DOHH2 (cell line): ENCODE data around the gene ITGA11.

ENCODE experiments used
- H3F3A ChIP-seq: fragments of 200-600 bp; sonication (generic), shearing (Covaris generic); 2 replicates; pipeline ENCODE4 v1.6.0; 2016; ENCODE audit warnings: antibody characterized with exemption, mild to moderate bottlenecking; ENCODE audit not compliant: control insufficient read depth, insufficient read depth
- H3K27ac ChIP-seq: fragments of 200-600 bp; sonication (generic); 2 replicates; pipeline ENCODE4 v1.5.1; 2014; ENCODE audit warnings: low read depth, mild to moderate bottlenecking, low read length, moderate library complexity
- H3K27me3 ChIP-seq: fragments of 200-600 bp; sonication (generic); 2 replicates; pipeline ENCODE4 v1.6.1; 2014; ENCODE audit warnings: mild to moderate bottlenecking, low read length, mixed read lengths; ENCODE audit not compliant: control insufficient read depth
- H3K36me3 ChIP-seq: fragments of 200-600 bp; sonication (generic); 2 replicates; pipeline ENCODE4 v1.6.1; 2014; ENCODE audit warnings: mild to moderate bottlenecking, low read length, moderate library complexity, mixed read lengths; ENCODE audit not compliant: control insufficient read depth
- H3K4me1 ChIP-seq: fragments of 200-600 bp; sonication (generic); 2 replicates; pipeline ENCODE4 v1.6.1; 2014; ENCODE audit warnings: mild to moderate bottlenecking, low read length, mixed read lengths; ENCODE audit not compliant: control insufficient read depth
- H3K4me2 ChIP-seq: fragments of 200-600 bp; sonication (generic); 2 replicates; pipeline ENCODE4 v1.6.0; 2014; ENCODE audit warnings: mild to moderate bottlenecking, low read length, moderate library complexity
- H3K4me3 ChIP-seq: fragments of 200-600 bp; sonication (generic); 2 replicates; pipeline ENCODE4 v1.5.1; 2014; ENCODE audit warnings: mild to moderate bottlenecking, low read length, mixed read lengths
- H3K79me2 ChIP-seq: fragments of 200-600 bp; sonication (generic); 2 replicates; pipeline ENCODE4 v1.6.1; 2014; ENCODE audit warnings: mild to moderate bottlenecking, low read length, mixed read lengths; ENCODE audit not compliant: control insufficient read depth
- H3K9me2 ChIP-seq: fragments of 200-600 bp; sonication (generic); replicated peaks from 2 replicates; pipeline ENCODE4 v1.6.1; 2014; ENCODE audit warnings: mild to moderate bottlenecking, low read length, mixed read lengths; ENCODE audit not compliant: control insufficient read depth
- H3K9me3 ChIP-seq: fragments of 200-600 bp; sonication (generic); 2 replicates; pipeline ENCODE4 v1.6.1; 2014; ENCODE audit warnings: antibody characterized with exemption, low read length, mixed read lengths; ENCODE audit not compliant: control insufficient read depth, insufficient read depth
- H4K20me1 ChIP-seq: fragments of 200-600 bp; sonication (generic); 2 replicates; pipeline ENCODE4 v1.6.0; 2014; ENCODE audit warnings: low read depth, mild to moderate bottlenecking, antibody characterized with exemption, low read length, moderate library complexity; ENCODE audit not compliant: control insufficient read depth, insufficient read depth
- CTCF ChIP-seq: fragments of 200-600 bp; sonication (generic); IDR thresholded peaks from one replicate; pipeline ENCODE4 v1.5.1; 2014; ENCODE audit warnings: antibody characterized with exemption, mild to moderate bottlenecking, low read depth, low read length; ENCODE audit not compliant: poor library complexity, severe bottlenecking
- EZH2phosphoT487 ChIP-seq: fragments of 200-600 bp; sonication (generic); IDR thresholded peaks from 2 replicates; pipeline ENCODE4 v1.6.1; 2017; ENCODE audit warnings: borderline replicate concordance, mild to moderate bottlenecking, antibody characterized with exemption, low read length, moderate library complexity, mixed read lengths

ITGA11 gene

GRCh38 chr15:68376447-68377060, 55.4 kb downstream of the ITGA11 start:
- no peaks in the 10 kb centered on the region for H3K9me2 ChIP-seq
- no peaks in the 10 kb centered on the region for H3F3A ChIP-seq
- H3K27ac ChIP-seq = no peak overlapping the region
- H3K36me3 ChIP-seq = no peaks in the 10 kb centered on the region
- no peaks in the 10 kb centered on the region for H4K20me1 ChIP-seq
- H3K9me3 ChIP-seq = no peaks in the 10 kb centered on the region
- no peaks in the 10 kb centered on the region for H3K79me2 ChIP-seq
- no peak overlapping the region for H3K4me3 ChIP-seq
- peaks cover 6% of the 10 kb centered on the region for H3K4me1 ChIP-seq
- H3K4me2 ChIP-seq = no peak overlapping the region
- H3K27me3 ChIP-seq = no peaks in the 10 kb centered on the region
- TF ChIP-seq CTCF = no peak
- TF ChIP-seq EZH2phosphoT487 = no peak

GRCh38 chr15:68375716-68376220, 56.2 kb downstream of the ITGA11 start:
- no peak for TF ChIP-seq CTCF
- TF ChIP-seq EZH2phosphoT487 = no peak
- Histone ChIP-seq H4K20me1 (no peaks in the 10 kb centered on the region), H3K4me3 (no peak overlapping the region), H3K4me1 (peaks cover 6% of the 10 kb centered on the region), H3K36me3 (no peaks in the 10 kb centered on the region), H3K27me3 (no peaks in the 10 kb centered on the region), H3K4me2 (no peak overlapping the region), H3K27ac (no peak overlapping the region), H3K9me3 (no peaks in the 10 kb centered on the region), H3K79me2 (no peaks in the 10 kb centered on the region), H3K9me2 (no peaks in the 10 kb centered on the region), H3F3A (no peaks in the 10 kb centered on the region)

GRCh38 chr15:68375191-68375631, 56.8 kb downstream of the ITGA11 start:
- Histone ChIP-seq H3K27ac (no peak overlapping the region), H3K9me2 (no peaks in the 10 kb centered on the region), H3K4me3 (no peak overlapping the region), H3K27me3 (no peaks in the 10 kb centered on the region), H3F3A (no peaks in the 10 kb centered on the region), H4K20me1 (no peaks in the 10 kb centered on the region), H3K4me1 (peaks cover 6% of the 10 kb centered on the region), H3K36me3 (no peaks in the 10 kb centered on the region), H3K9me3 (no peaks in the 10 kb centered on the region), H3K4me2 (no peak overlapping the region), H3K79me2 (no peaks in the 10 kb centered on the region)
- TF ChIP-seq CTCF = no peak
- TF ChIP-seq EZH2phosphoT487 = no peak
